MM.1S (cell line): ENCODE measurements around the gene VPS18.

ENCODE experiments used
- CTCF ChIP-seq: fragments of 300-600 bp; sonication (generic); IDR thresholded peaks from 2 replicates; pipeline ENCODE4 v1.5.1; 2016; ENCODE audit warnings: antibody characterized with exemption, low read length, mixed read lengths
- EZH2 ChIP-seq: fragments of 300-600 bp; sonication (generic); optimal IDR thresholded peaks from 2 replicates; pipeline ENCODE3; 2017; ENCODE audit warnings: low read depth, mild to moderate bottlenecking, antibody characterized with exemption, low read length, mixed read lengths
- EZH2phosphoT487 ChIP-seq: fragments of 300-600 bp; sonication (generic); IDR thresholded peaks from 2 replicates; pipeline ENCODE4 v1.6.1; 2018; ENCODE audit warnings: antibody characterized with exemption, low read length

GRCh38 chr15:40892447-40893012 lies 1.7 kb upstream of the VPS18 start:
- TF ChIP-seq CTCF (no peak), EZH2 (no peak), EZH2phosphoT487 (no peak)
